Suprapubic skin (tissue), 3 donors: ENCODE data around the gene IQGAP2.

Experiments
- CTCF ChIP-seq, 2 donors: fragments of 200-600 bp in 1 of 2; fragments of 450-650 bp in 1 of 2; sonication (generic) in 1 of 2; IDR thresholded peaks; one replicate each; pipeline ENCODE4 v1.5.1; 2016 to 2019; ENCODE audit warnings: antibody characterized with exemption in 2 of 2, mild to moderate bottlenecking in 1 of 2, moderate library complexity in 1 of 2
- EP300 ChIP-seq: sonication (generic); formaldehyde crosslinking; IDR thresholded peaks from one replicate; pipeline ENCODE4 v1.6.1; 2017; ENCODE audit warnings: antibody characterized with exemption
- POLR2A ChIP-seq, 2 donors: fragments of 450-650 bp; IDR thresholded peaks; one replicate each; pipeline ENCODE4 v1.6.1; 2017; ENCODE audit warnings: antibody characterized with exemption in 2 of 2, mild to moderate bottlenecking in 2 of 2, moderate library complexity in 2 of 2

DNA sequence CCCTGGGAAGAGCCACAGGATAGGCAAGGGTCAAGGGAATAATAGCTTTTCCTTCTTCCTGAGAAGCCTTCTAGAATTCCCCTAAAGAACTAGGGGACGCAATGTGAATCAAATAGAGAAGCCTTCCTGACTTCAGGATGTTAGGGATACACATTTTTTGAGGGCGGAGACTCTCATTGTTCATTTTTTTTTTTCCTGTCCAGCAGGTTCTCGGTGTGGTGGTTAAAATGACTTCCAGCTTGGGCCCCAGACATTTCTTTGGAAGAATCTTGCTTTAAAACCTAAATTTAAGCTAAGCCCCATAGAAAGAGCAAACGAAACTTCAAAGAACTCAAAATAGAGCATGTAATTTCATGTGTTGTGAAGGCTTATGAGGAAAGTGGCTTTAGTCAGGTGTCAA, 80.8 kb downstream of the IQGAP2 start:
- TF ChIP-seq EP300, result no peak
- TF ChIP-seq POLR2A (IDR thresholded peaks at IDR 0.05), result no peak
- TF ChIP-seq CTCF (IDR thresholded peaks at IDR 0.05), result no peak
